ENCODE results near the gene SV2C. TPM values are rescaled to one million over a fixed set of nuclear protein-coding genes. Genes with fewer than 3 reads are reported as not detected.

The SV2C gene
- total and polyA plus RNA-seq, 10 of the 15 experiments (the other 5 are each of a cell fraction or from before 2014, with no cell fraction given): under 0.01 to 1.1 (median 0.63) TPM

GRCh38 chr5:76292620-76293322 is 209.6 kb downstream of the SV2C start (continued):
- no peak for TF ChIP-seq NR2C2 (IDR thresholded peaks at IDR 0.05; ENCODE audit: borderline replicate concordance, control insufficient read depth, insufficient read length, low read depth)
- peak; percentile 96 to 98 for TF ChIP-seq IKZF2 (IDR thresholded peaks at IDR 0.05)
- 0 out of 2 replicates have a peak, but pooled peaks have one; percentile 16 for TF ChIP-seq RUNX3 (IDR thresholded peaks at IDR 0.05; ENCODE audit: low read length)
- TF ChIP-seq ATF7 (IDR thresholded peaks at IDR 0.05; ENCODE audit: low read depth): peak; percentile 47; the same call in 1 of the 2 replicates
- TF ChIP-seq MLLT1 (IDR thresholded peaks at IDR 0.05): no peak
- peak; percentile 94 for TF ChIP-seq RELB (IDR thresholded peaks at IDR 0.05; ENCODE audit: low read depth)
- peak; percentile 30; the same call in 1 of the 2 replicates for TF ChIP-seq NFIC (IDR thresholded peaks at IDR 0.05; ENCODE audit: low read depth, low read length)
- peak; percentile 36; the same call in 1 of the 2 replicates for TF ChIP-seq RAD51 (IDR thresholded peaks at IDR 0.05)
- no peak; the same call in 1 of the 2 replicates for TF ChIP-seq BACH1 (IDR thresholded peaks at IDR 0.05; ENCODE audit: borderline replicate concordance)
- TF ChIP-seq BHLHE40 (IDR thresholded peaks at IDR 0.05; ENCODE audit: borderline replicate concordance in 1 of 2, low read depth in 2 of 2, low read length in 1 of 2): peak; percentile 75 to 79
- TF ChIP-seq, protein P1, sequence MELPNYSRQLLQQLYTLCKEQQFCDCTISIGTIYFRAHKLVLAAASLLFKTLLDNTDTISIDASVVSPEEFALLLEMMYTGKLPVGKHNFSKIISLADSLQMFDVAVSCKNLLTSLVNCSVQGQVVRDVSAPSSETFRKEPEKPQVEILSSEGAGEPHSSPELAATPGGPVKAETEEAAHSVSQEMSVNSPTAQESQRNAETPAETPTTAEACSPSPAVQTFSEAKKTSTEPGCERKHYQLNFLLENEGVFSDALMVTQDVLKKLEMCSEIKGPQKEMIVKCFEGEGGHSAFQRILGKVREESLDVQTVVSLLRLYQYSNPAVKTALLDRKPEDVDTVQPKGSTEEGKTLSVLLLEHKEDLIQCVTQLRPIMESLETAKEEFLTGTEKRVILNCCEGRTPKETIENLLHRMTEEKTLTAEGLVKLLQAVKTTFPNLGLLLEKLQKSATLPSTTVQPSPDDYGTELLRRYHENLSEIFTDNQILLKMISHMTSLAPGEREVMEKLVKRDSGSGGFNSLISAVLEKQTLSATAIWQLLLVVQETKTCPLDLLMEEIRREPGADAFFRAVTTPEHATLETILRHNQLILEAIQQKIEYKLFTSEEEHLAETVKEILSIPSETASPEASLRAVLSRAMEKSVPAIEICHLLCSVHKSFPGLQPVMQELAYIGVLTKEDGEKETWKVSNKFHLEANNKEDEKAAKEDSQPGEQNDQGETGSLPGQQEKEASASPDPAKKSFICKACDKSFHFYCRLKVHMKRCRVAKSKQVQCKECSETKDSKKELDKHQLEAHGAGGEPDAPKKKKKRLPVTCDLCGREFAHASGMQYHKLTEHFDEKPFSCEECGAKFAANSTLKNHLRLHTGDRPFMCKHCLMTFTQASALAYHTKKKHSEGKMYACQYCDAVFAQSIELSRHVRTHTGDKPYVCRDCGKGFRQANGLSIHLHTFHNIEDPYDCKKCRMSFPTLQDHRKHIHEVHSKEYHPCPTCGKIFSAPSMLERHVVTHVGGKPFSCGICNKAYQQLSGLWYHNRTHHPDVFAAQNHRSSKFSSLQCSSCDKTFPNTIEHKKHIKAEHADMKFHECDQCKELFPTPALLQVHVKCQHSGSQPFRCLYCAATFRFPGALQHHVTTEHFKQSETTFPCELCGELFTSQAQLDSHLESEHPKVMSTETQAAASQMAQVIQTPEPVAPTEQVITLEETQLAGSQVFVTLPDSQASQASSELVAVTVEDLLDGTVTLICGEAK (IDR thresholded peaks at IDR 0.05; ENCODE audit: borderline replicate concordance): no peak
- TF ChIP-seq IKZF1 (conservative IDR thresholded peaks at IDR 0.05): peak; percentile 91
- TF ChIP-seq SKIL (IDR thresholded peaks at IDR 0.05; ENCODE audit: low read depth, poor library complexity, severe bottlenecking): no peak
